H1 (cell line): ENCODE measurements around the gene CFAP97D2. TPM values are rescaled to one million over a fixed set of nuclear protein-coding genes. Genes with fewer than 3 reads are reported as not detected.
A peak's percentile ranks its signal among the peaks of the same experiment; 100 is the strongest.

ENCODE experiments used
- CTCF ChIA-PET: fragments of 300-600 bp; sonication (Branson Sonifier 250); formaldehyde crosslinking; loops from one replicate; lab custom pipeline; 2021; ENCODE audit not compliant: partially characterized antibody; lab: Charles Lee
- POLR2A ChIA-PET: fragments of 300-600 bp; sonication (Branson Sonifier 250); formaldehyde crosslinking; loops from one replicate; lab custom pipeline; 2021; ENCODE audit warnings: inconsistent platforms; ENCODE audit not compliant: partially characterized antibody; lab: Charles Lee
- DNase-seq, 2 experiments: peaks; one replicate each; pipeline versions ENCODE4 v3.0.0 to v3.0.0-alpha.2; 2010 to 2022; ENCODE audit warnings: low spot score in 2 of 2, low read depth in 1 of 2, mixed read lengths in 1 of 2
- FAIRE-seq: peaks from 2 replicates; lab custom pipeline; 2011; peaks lifted over from hg19 to GRCh38; lab: Jason Lieb, UNC
- H2AFZ ChIP-seq: 2 replicates; pipeline ENCODE4 v1.8.1; 2012; ENCODE audit warnings: low read length, inconsistent platforms
- H2AK5ac ChIP-seq: 2 replicates; pipeline ENCODE4 v1.6.1; 2013; ENCODE audit warnings: low read depth, low read length
- H2BK120ac ChIP-seq: replicated peaks from 2 replicates; pipeline ENCODE3; 2013; ENCODE audit warnings: low read depth, low read length, inconsistent platforms
- H2BK12ac ChIP-seq: 2 replicates; pipeline ENCODE4 v1.6.1; 2013; ENCODE audit warnings: low read depth, low read length
- H2BK15ac ChIP-seq: 2 replicates; pipeline ENCODE4 v1.6.1; 2013; ENCODE audit warnings: low read length
- H2BK20ac ChIP-seq: 2 replicates; pipeline ENCODE4 v1.6.1; 2013; ENCODE audit warnings: low read length
- H2BK5ac ChIP-seq: 2 replicates; pipeline ENCODE4 v1.6.1; 2013; ENCODE audit warnings: low read depth, low read length
- H3K14ac ChIP-seq: 2 replicates; pipeline ENCODE4 v1.6.1; 2013; ENCODE audit warnings: inconsistent platforms; ENCODE audit not compliant: insufficient read length
- H3K18ac ChIP-seq: 2 replicates; pipeline ENCODE4 v1.6.1; 2013; ENCODE audit warnings: low read length; ENCODE audit errors: extremely low read depth
- H3K23ac ChIP-seq: 2 replicates; pipeline ENCODE4 v1.6.1; 2013; ENCODE audit warnings: inconsistent platforms; ENCODE audit not compliant: insufficient read length
- H3K23me2 ChIP-seq: 2 replicates; pipeline ENCODE4 v1.6.1; 2013; ENCODE audit warnings: low read depth, low read length
- H3K27ac ChIP-seq: 2 replicates; pipeline ENCODE4 v1.6.1; 2011; ENCODE audit warnings: low read depth, low read length, inconsistent platforms
- H3K27me3 ChIP-seq, 4 experiments: replicated peaks in 1 of 4; 1 replicate in 1 of 4; 2 replicates in 3 of 4; pipeline versions ENCODE4 v1.6.1 to v1.8.1; 2011 to 2013; ENCODE audit warnings: low read length in 3 of 4, mild to moderate bottlenecking in 3 of 4, inconsistent platforms in 2 of 4, mixed read lengths in 2 of 4, moderate library complexity in 1 of 4; ENCODE audit not compliant: control insufficient read depth in 3 of 4, insufficient read depth in 3 of 4; ENCODE audit errors: extremely low read depth in 1 of 4
- H3K36me3 ChIP-seq, 4 experiments: 2 replicates each; pipeline versions ENCODE4 v1.6.1 to v1.8.1; 2011 to 2013; ENCODE audit warnings: mild to moderate bottlenecking in 4 of 4, low read length in 3 of 4, moderate library complexity in 2 of 4, control low read depth in 1 of 4, inconsistent platforms in 1 of 4; ENCODE audit not compliant: insufficient read depth in 4 of 4, control insufficient read depth in 2 of 4
- H3K4ac ChIP-seq: replicated peaks from 2 replicates; pipeline ENCODE3; 2013; ENCODE audit warnings: low read length, low read depth, mixed read lengths, inconsistent platforms; ENCODE audit not compliant: insufficient read length
- H3K4me1 ChIP-seq, 4 experiments: replicated peaks in 1 of 4; 1 replicate in 1 of 4; 2 replicates in 3 of 4; pipeline versions ENCODE4 v1.6.1 to v1.8.1; 2011 to 2013; ENCODE audit warnings: low read length in 3 of 4, inconsistent platforms in 2 of 4, mixed read lengths in 1 of 4; ENCODE audit not compliant: insufficient read depth in 4 of 4, control insufficient read depth in 3 of 4
- H3K4me2 ChIP-seq, 2 experiments: 2 replicates each; pipeline versions ENCODE4 v1.6.1 to v1.8.1; 2011 to 2013; ENCODE audit warnings: low read depth in 2 of 2, low read length in 2 of 2, control low read depth in 1 of 2, inconsistent platforms in 1 of 2, mild to moderate bottlenecking in 1 of 2; ENCODE audit not compliant: insufficient read depth in 1 of 2
- H3K4me3 ChIP-seq, 4 experiments: fragments of 200-600, 300-600 bp in 1 of 4; sonication (generic), shearing (Covaris generic), sonication (Bioruptor Twin) in 1 of 4; 2 replicates each; pipeline versions ENCODE4 v1.5.1 to v1.8.1; 2011 to 2016; ENCODE audit warnings: low read length in 4 of 4, low read depth in 3 of 4, control low read depth in 2 of 4, inconsistent platforms in 2 of 4, mild to moderate bottlenecking in 2 of 4, mixed read lengths in 1 of 4, moderate library complexity in 1 of 4; ENCODE audit not compliant: insufficient read depth in 2 of 4; ENCODE audit errors: extremely low read depth in 1 of 4
- H3K56ac ChIP-seq: replicated peaks from 2 replicates; pipeline ENCODE3; 2013; ENCODE audit warnings: low read depth, mild to moderate bottlenecking, mixed read lengths, low read length, inconsistent platforms; ENCODE audit not compliant: insufficient read length
- H3K79me1 ChIP-seq: 2 replicates; pipeline ENCODE4 v1.6.1; 2013; ENCODE audit warnings: low read depth, low read length, control low read depth
- H3K79me2 ChIP-seq, 2 experiments: 2 replicates each; pipeline versions ENCODE4 v1.6.1 to v1.8.1; 2012 to 2013; ENCODE audit warnings: low read length in 2 of 2, mild to moderate bottlenecking in 2 of 2, inconsistent platforms in 1 of 2; ENCODE audit not compliant: insufficient read depth in 2 of 2, control insufficient read depth in 1 of 2
- H3K9ac ChIP-seq, 4 experiments: replicated peaks in 1 of 4; 1 replicate in 1 of 4; 2 replicates in 3 of 4; pipeline versions ENCODE4 v1.6.1 to v1.8.1; 2011 to 2013; ENCODE audit warnings: low read depth in 3 of 4, low read length in 3 of 4, control low read depth in 2 of 4, mild to moderate bottlenecking in 2 of 4, moderate library complexity in 2 of 4, inconsistent platforms in 1 of 4; ENCODE audit errors: extremely low read depth in 1 of 4
- H3K9me3 ChIP-seq, 2 experiments: 2 replicates each; pipeline versions ENCODE4 v1.6.1 to v1.8.1; 2012 to 2013; ENCODE audit warnings: mild to moderate bottlenecking in 2 of 2, moderate library complexity in 2 of 2, control low read depth in 1 of 2, inconsistent platforms in 1 of 2, low read depth in 1 of 2, low read length in 1 of 2, mixed read lengths in 1 of 2; ENCODE audit not compliant: insufficient read depth in 2 of 2
- H4K20me1 ChIP-seq, 2 experiments: replicated peaks in 1 of 2; 2 replicates each; pipeline versions ENCODE3 to v1.8.1; 2011 to 2013; ENCODE audit warnings: inconsistent platforms in 2 of 2, low read length in 2 of 2, mild to moderate bottlenecking in 1 of 2; ENCODE audit not compliant: insufficient read depth in 2 of 2, control insufficient read depth in 1 of 2
- H4K5ac ChIP-seq: 2 replicates; pipeline ENCODE4 v1.6.1; 2013; ENCODE audit warnings: low read length, low read depth, mixed read lengths, inconsistent platforms; ENCODE audit not compliant: insufficient read length
- H4K8ac ChIP-seq: 2 replicates; pipeline ENCODE4 v1.8.0; 2013; ENCODE audit warnings: mild to moderate bottlenecking, moderate library complexity, low read length, inconsistent platforms; ENCODE audit not compliant: insufficient read depth; ENCODE audit errors: extremely low read depth
- H4K91ac ChIP-seq: replicated peaks from 2 replicates; pipeline ENCODE3; 2013; ENCODE audit warnings: low read length, mixed read lengths, inconsistent platforms; ENCODE audit not compliant: insufficient read length
- ASH2L ChIP-seq: fragments of 200-600, 300-600 bp; sonication (generic); IDR thresholded peaks from one replicate; pipeline ENCODE4 v1.7.1; 2017; ENCODE audit warnings: low read length
- CBX8 ChIP-seq: fragments of 300-800, 300-1000 bp; sonication (generic); IDR thresholded peaks from 2 replicates; pipeline ENCODE4 v1.7.1; 2016; ENCODE audit warnings: low read depth, low read length, borderline replicate concordance
- CHD2 ChIP-seq: IDR thresholded peaks from 2 replicates; pipeline ENCODE4 v1.6.1; 2012; ENCODE audit warnings: low read length, improper control_type of control experiment
- EGR1 ChIP-seq: IDR thresholded peaks from 2 replicates; pipeline ENCODE4 v1.6.1; 2011; ENCODE audit warnings: low read depth, low read length, borderline replicate concordance
- GABPA ChIP-seq: IDR thresholded peaks from 2 replicates; pipeline ENCODE4 v1.6.1; 2011; ENCODE audit warnings: mild to moderate bottlenecking, low read length, moderate library complexity, borderline replicate concordance; ENCODE audit not compliant: insufficient read depth
- GTF2F1 ChIP-seq: IDR thresholded peaks from 2 replicates; pipeline ENCODE4 v1.6.1; 2012; ENCODE audit warnings: low read depth, low read length, improper control_type of control experiment, borderline replicate concordance
- POU5F1 ChIP-seq: IDR thresholded peaks from 2 replicates; pipeline ENCODE4 v1.6.1; 2011; ENCODE audit warnings: low read depth, mild to moderate bottlenecking, low read length, moderate library complexity
- SAP30 ChIP-seq: fragments of 300-600 bp; sonication (generic); IDR thresholded peaks from 2 replicates; pipeline ENCODE4 v1.7.1; 2012; ENCODE audit warnings: low read length, moderate library complexity, mild to moderate bottlenecking, inconsistent platforms; ENCODE audit not compliant: insufficient read depth, insufficient replicate concordance
- SP2 ChIP-seq: IDR thresholded peaks from 2 replicates; pipeline ENCODE4 v1.6.1; 2012; ENCODE audit warnings: mild to moderate bottlenecking, low read length, inconsistent platforms
- TAF7 ChIP-seq: optimal IDR thresholded peaks from 2 replicates; pipeline ENCODE3; 2011; ENCODE audit warnings: low read depth, mild to moderate bottlenecking, inconsistent platforms, low read length, moderate library complexity, borderline replicate concordance
- ZNF274 ChIP-seq: IDR thresholded peaks from 2 replicates; pipeline ENCODE4 v1.7.0; 2012; ENCODE audit warnings: low read length, borderline replicate concordance; ENCODE audit errors: extremely low read depth
- WGBS, 2 experiments: shearing (Covaris generic) in 1 of 2; methylation state at CpG; one replicate each; pipeline versions ENCODE4 v1.1.6 to v1.1.7; 2013 to 2015; ENCODE audit warnings: low lambda C conversion rate in 2 of 2, mixed read lengths in 2 of 2, inconsistent platforms in 1 of 2, low coverage in 1 of 2, missing lambda C conversion rate in 1 of 2; ENCODE audit not compliant: insufficient replicate concordance in 2 of 2, insufficient coverage in 1 of 2, insufficient read length in 1 of 2; ENCODE audit errors: extremely low coverage in 1 of 2, missing lambda C conversion rate in 1 of 2; 5-methylcytosine and 5-hydroxymethylcytosine counted together
- polyA plus RNA-seq, 7 experiments: library from polyadenylated mRNA; depleted of rRNA in 3 of 7; stranded (reverse) in 5 of 7; unstranded in 2 of 7; fragments of >200 nt in 5 of 7; fragments of 200-250 nt in 2 of 7; gene quantifications; 1 replicate in 5 of 7; 2 replicates in 1 of 7; 4 replicates in 1 of 7; pipeline versions ENCODE4 v1.2.1 to v1.2.3, GENCODE V29; 2011 to 2013; ENCODE audit warnings: missing spikeins in 2 of 7, mixed read lengths in 2 of 7
- total RNA-seq: library from RNA; stranded (reverse); fragmentation: NEBNext Ultra II Directional; extraction: Animal tissue kit (Norgen Biotek cat#: 25700); gene quantifications from 2 replicates; pipeline ENCODE4 v1.2.1, GENCODE V29; 2021

CFAP97D2 gene
- total and polyA plus RNA-seq, 2 of the 8 experiments (the other 6 are each of a cell fraction or from before 2014, with no cell fraction given) = not detected

DNA sequence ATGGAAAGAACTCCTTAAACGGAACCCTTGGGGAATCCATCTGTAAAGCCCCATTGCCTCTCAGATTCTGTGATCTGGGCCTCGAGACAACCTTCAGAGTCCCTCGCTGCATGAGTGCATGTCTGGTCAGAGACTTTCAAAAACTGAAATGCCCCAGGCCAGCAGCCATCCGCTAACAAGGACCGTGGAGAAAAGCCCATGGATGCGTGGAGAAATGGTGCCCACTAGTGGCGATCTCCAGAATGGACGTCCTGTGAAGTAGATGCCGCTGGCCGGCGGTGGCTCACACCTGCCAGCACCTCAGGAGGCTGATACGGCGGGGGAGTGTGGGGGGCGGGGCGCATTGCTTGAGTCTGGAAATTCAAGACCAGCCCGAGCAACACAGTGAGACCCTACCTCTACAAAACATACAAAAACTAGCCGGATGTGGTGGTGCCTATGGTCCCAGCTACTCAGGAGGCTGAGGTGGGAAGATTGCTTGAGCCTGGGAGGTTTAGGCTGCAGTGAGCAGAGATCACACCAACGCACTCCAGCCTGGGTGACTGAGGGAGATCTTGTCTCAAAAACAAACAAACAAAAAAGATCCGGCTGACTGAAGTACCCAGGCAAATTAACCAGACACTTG is 47.8 kb downstream of the CFAP97D2 start:
- Histone ChIP-seq H3K23me2 (peaks cover 3% of the 10 kb centered on the region; the same call in 1 of the 2 replicates), H2BK20ac (peak overlapping the region; percentile 63; the same call in 1 of the 2 replicates), H2AK5ac (no peak overlapping the region), H3K56ac (no peak overlapping the region), H4K8ac (peak overlapping the region; percentile 68; the same call in 1 of the 2 replicates), H3K23ac (no peak overlapping the region), H3K4me2 (no peak overlapping the region; a peak in 1 of 4 replicates), H4K20me1 (peaks cover 0 to 2% of the 10 kb centered on the region in 2 experiments), H3K4me1 (peaks cover 15 to 34% (median 23%) of the 10 kb centered on the region in 4 experiments), H2BK12ac (peak overlapping the region; percentile 71; the same call in 1 of the 2 replicates), H3K36me3 (no peaks in the 10 kb centered on the region), H4K5ac (peak overlapping the region; percentile 49), H2BK120ac (peak overlapping the region; percentile 17), H3K18ac (no peak overlapping the region; the same call in 1 of the 2 replicates), H4K91ac (no peak overlapping the region), H3K14ac (no peak overlapping the region), H3K79me1 (peaks cover 3% of the 10 kb centered on the region; the same call in 1 of the 2 replicates), H2BK15ac (peak overlapping the region; percentile 85; the same call in 1 of the 2 replicates), H3K27me3 (no peaks in the 10 kb centered on the region), H3K27ac (no peak overlapping the region), H3K4ac (no peak overlapping the region), H2AFZ (no peak overlapping the region), H3K79me2 (no peaks in the 10 kb centered on the region), H3K4me3 (no peak overlapping the region), H2BK5ac (peak overlapping the region; percentile 54; the same call in 1 of the 2 replicates), H3K9me3 (no peaks in the 10 kb centered on the region), H3K9ac (no peak overlapping the region)
- ChIA-PET CTCF (interaction anchor here (0.6 to 1.7 kb wide), 19 partner anchors 9 to 410 kb away, joined by 3 to 9 read pairs (median 4); no protein-coding TSS in a partner anchor), POLR2A (interaction anchor here (0.7 to 1.2 kb wide), 2 partner anchors 171 to 450 kb away, joined by 3 read pairs; no protein-coding TSS in a partner anchor)
- DNase-seq (peak; percentile 84 to 97), FAIRE-seq (peak; percentile 39)
- 18% methylated on average over 19 of the region's 19 CpGs; no CpG with 5 or more reads in 1 of the 2 experiments for WGBS, 2 experiments
- TF ChIP-seq SP2 (no peak), SAP30 (no peak), GABPA (peak; percentile 40; the same call in 1 of the 2 replicates), ZNF274 (no peak), CBX8 (no peak), CHD2 (peak; percentile 40; the same call in 1 of the 2 replicates), EGR1 (peak; percentile 78), POU5F1 (no peak), TAF7 (peak; percentile 37), GTF2F1 (no peak), ASH2L (no peak)
